ENCODE measurements around the gene EGF. TPM values are rescaled to one million over a fixed set of nuclear protein-coding genes. Genes with fewer than 3 reads are reported as not detected.

The EGF gene
- total RNA-seq, 3 donors from 2014 or later (not counting 1 experiment from before 2014, with no cell fraction given): 0.48 to 1.2 (median 1.1) TPM

GRCh38 chr4:109996526-109996925 is 83.8 kb downstream of the EGF start:
- Mint-ChIP-seq H3K4me3 (no peak overlapping the region), H3K36me3 (no peaks in the 10 kb centered on the region), H3K27ac (no peak overlapping the region), H3K9me3 (no peaks in the 10 kb centered on the region), H3K4me1 (no peaks in the 10 kb centered on the region), H3K27me3 (ENCODE audit: low read depth in 2 of 2) (peaks cover 0 to 19% of the 10 kb centered on the region in 2 donors)
- Histone ChIP-seq H3K27ac (ENCODE audit: low read length) (no peak overlapping the region), H3K4me3 (ENCODE audit: low read length) (no peak overlapping the region), H3K27me3 (ENCODE audit: control insufficient read depth, insufficient read depth, low read length) (no peaks in the 10 kb centered on the region), H3K9me3 (ENCODE audit: control insufficient read depth, insufficient read depth, low read length) (no peaks in the 10 kb centered on the region), H3K4me1 (ENCODE audit: control insufficient read depth, insufficient read depth, low read length) (no peaks in the 10 kb centered on the region), H3K36me3 (ENCODE audit: control insufficient read depth, insufficient read depth, low read length) (no peaks in the 10 kb centered on the region)
- intact Hi-C loops (cut with micrococcal nuclease): no loop called here
- no peak for DNase-seq
- ATAC-seq: no peak
- 7% methylated on average over 3 of the region's 3 CpGs for whole genome bisulfite sequencing (ENCODE audit: insufficient coverage)
- no peak for TF ChIP-seq CTCF (IDR thresholded peaks at IDR 0.05)

GRCh38 chr4:109998867-109999584 is 86.3 kb downstream of the EGF start:
- H3K27me3 ChIP-seq (ENCODE audit: control insufficient read depth, insufficient read depth, low read length): no peaks in the 10 kb centered on the region
- no peaks in the 10 kb centered on the region for H3K4me1 Mint-ChIP-seq
- H3K4me3 ChIP-seq (ENCODE audit: low read length): no peak overlapping the region
- no peaks in the 10 kb centered on the region for H3K9me3 ChIP-seq (ENCODE audit: control insufficient read depth, insufficient read depth, low read length)
- H3K36me3 Mint-ChIP-seq: no peaks in the 10 kb centered on the region
- no peak overlapping the region for H3K27ac ChIP-seq (ENCODE audit: low read length)
- H3K4me3 Mint-ChIP-seq: no peak overlapping the region
- H3K9me3 Mint-ChIP-seq: no peaks in the 10 kb centered on the region
- intact Hi-C loops (cut with micrococcal nuclease): loop anchor here (1.0 kb wide), 1 partner anchor 517 kb away; no protein-coding TSS in a partner anchor
- peak in 1 of 2 donors; percentile 85 for DNase-seq
- peaks cover 0 to 19% of the 10 kb centered on the region in 2 donors for H3K27me3 Mint-ChIP-seq (ENCODE audit: low read depth in 2 of 2)
- no peaks in the 10 kb centered on the region for H3K36me3 ChIP-seq (ENCODE audit: control insufficient read depth, insufficient read depth, low read length)
- H3K4me1 ChIP-seq (ENCODE audit: control insufficient read depth, insufficient read depth, low read length): no peaks in the 10 kb centered on the region
- WGBS (ENCODE audit: insufficient coverage): 70% methylated on average over 2 of the region's 3 CpGs
- no peak overlapping the region for H3K27ac Mint-ChIP-seq
- TF ChIP-seq CTCF (IDR thresholded peaks at IDR 0.05): peak; percentile 87
- peak; percentile 72 to 83 (median 76) for ATAC-seq

- H3K4me1 Mint-ChIP-seq: no peaks in the 10 kb centered on the region
- H3K9me3 ChIP-seq (ENCODE audit: control insufficient read depth, insufficient read depth, low read length): no peaks in the 10 kb centered on the region
- H3K27ac ChIP-seq (ENCODE audit: low read length): no peak overlapping the region
- intact Hi-C loops (cut with micrococcal nuclease): no loop called here
- TF ChIP-seq CTCF (IDR thresholded peaks at IDR 0.05): no peak
- H3K27me3 Mint-ChIP-seq (ENCODE audit: low read depth in 2 of 2): peaks cover 3 to 18% of the 10 kb centered on the region in 2 donors
- no peaks in the 10 kb centered on the region for H3K36me3 Mint-ChIP-seq
- 93% methylated on average over 9 of the region's 9 CpGs for WGBS (ENCODE audit: insufficient coverage)
- H3K4me3 Mint-ChIP-seq: no peak overlapping the region
- H3K9me3 Mint-ChIP-seq: no peaks in the 10 kb centered on the region
- H3K27ac Mint-ChIP-seq: no peak overlapping the region
- no peak for ATAC-seq
- H3K4me1 ChIP-seq (ENCODE audit: control insufficient read depth, insufficient read depth, low read length): no peaks in the 10 kb centered on the region
- H3K27me3 ChIP-seq (ENCODE audit: control insufficient read depth, insufficient read depth, low read length): no peaks in the 10 kb centered on the region
- DNase-seq: no peak
- no peaks in the 10 kb centered on the region for H3K36me3 ChIP-seq (ENCODE audit: control insufficient read depth, insufficient read depth, low read length)
- H3K4me3 ChIP-seq (ENCODE audit: low read length): no peak overlapping the region
Measured at GRCh38 chr4:109999585-109999912, 86.9 kb downstream of the EGF start.

- Histone ChIP-seq H3K27ac (ENCODE audit: low read length) (no peak overlapping the region), H3K4me3 (ENCODE audit: low read length) (no peak overlapping the region), H3K27me3 (ENCODE audit: control insufficient read depth, insufficient read depth, low read length) (no peaks in the 10 kb centered on the region), H3K36me3 (ENCODE audit: control insufficient read depth, insufficient read depth, low read length) (no peaks in the 10 kb centered on the region), H3K9me3 (ENCODE audit: control insufficient read depth, insufficient read depth, low read length) (no peaks in the 10 kb centered on the region), H3K4me1 (ENCODE audit: control insufficient read depth, insufficient read depth, low read length) (no peaks in the 10 kb centered on the region)
- no peak overlapping the region for H3K27ac Mint-ChIP-seq
- no peak for ATAC-seq
- intact Hi-C loops (cut with micrococcal nuclease): no loop called here
- 100% methylated on average over 1 of the region's 3 CpGs for whole genome bisulfite sequencing (ENCODE audit: insufficient coverage)
- H3K9me3 Mint-ChIP-seq: no peaks in the 10 kb centered on the region
- no peak overlapping the region for H3K4me3 Mint-ChIP-seq
- no peaks in the 10 kb centered on the region for H3K36me3 Mint-ChIP-seq
- no peaks in the 10 kb centered on the region for H3K4me1 Mint-ChIP-seq
- TF ChIP-seq CTCF (IDR thresholded peaks at IDR 0.05): no peak
- peaks cover 0 to 3% of the 10 kb centered on the region in 2 donors for H3K27me3 Mint-ChIP-seq (ENCODE audit: low read depth in 2 of 2)
- no peak for DNase-seq
Measured at GRCh38 chr4:110002326-110002725, 89.6 kb downstream of the EGF start.
